GM21423 (cell line): ENCODE data around the gene HLA-A.
"Not testable (repeated sequence)": the region's sequence is repeated elsewhere in the genome, so short reads cannot be mapped to it uniquely, and the experiment has no call there.

ENCODE experiments used
- ATAC-seq: cut with Tn5 transposase; IDR thresholded peaks from one replicate; pipeline ENCODE4 v1.9.1; 2021; ENCODE audit warnings: mild to moderate bottlenecking, moderate library complexity; ENCODE audit not compliant: unreplicated experiment

HLA-A gene

DNA sequence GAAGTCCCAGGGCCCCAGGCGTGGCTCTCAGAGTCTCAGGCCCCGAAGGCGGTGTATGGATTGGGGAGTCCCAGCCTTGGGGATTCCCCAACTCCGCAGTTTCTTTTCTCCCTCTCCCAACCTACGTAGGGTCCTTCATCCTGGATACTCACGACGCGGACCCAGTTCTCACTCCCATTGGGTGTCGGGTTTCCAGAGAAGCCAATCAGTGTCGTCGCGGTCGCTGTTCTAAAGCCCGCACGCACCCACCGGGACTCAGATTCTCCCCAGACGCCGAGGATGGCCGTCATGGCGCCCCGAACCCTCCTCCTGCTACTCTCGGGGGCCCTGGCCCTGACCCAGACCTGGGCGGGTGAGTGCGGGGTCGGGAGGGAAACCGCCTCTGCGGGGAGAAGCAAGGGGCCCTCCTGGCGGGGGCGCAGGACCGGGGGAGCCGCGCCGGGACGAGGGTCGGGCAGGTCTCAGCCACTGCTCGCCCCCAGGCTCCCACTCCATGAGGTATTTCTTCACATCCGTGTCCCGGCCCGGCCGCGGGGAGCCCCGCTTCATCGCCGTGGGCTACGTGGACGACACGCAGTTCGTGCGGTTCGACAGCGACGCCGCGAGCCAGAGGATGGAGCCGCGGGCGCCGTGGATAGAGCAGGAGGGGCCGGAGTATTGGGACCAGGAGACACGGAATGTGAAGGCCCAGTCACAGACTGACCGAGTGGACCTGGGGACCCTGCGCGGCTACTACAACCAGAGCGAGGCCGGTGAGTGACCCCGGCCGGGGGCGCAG, at the start of gene HLA-A:
Gene HLA-A, plus strand, starts transcription at position 258 of the 778 bp plus-strand sequence. Its CDS starts 22 bp downstream, at position 280.
- peak; percentile 89 for ATAC-seq

DNA sequence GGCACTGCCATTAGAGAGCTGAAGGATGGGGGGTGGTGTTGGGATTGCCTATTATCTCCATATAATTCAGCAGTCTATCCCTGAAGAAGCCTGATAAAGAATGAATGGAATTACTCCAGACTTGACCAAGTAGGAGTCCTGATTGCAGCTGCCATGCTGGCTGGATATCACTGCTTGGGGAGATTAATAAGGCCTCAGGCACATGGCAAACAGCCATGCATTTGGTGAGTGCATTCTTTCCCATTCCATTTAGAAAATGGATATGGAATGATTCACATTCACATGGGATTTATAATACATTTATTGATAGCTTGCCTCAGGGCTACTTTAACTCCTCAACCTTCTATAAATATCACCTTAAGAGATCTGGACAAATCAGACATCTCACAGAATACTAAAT, 49.6 kb upstream of the HLA-A start:
- ATAC-seq, result no peak

DNA sequence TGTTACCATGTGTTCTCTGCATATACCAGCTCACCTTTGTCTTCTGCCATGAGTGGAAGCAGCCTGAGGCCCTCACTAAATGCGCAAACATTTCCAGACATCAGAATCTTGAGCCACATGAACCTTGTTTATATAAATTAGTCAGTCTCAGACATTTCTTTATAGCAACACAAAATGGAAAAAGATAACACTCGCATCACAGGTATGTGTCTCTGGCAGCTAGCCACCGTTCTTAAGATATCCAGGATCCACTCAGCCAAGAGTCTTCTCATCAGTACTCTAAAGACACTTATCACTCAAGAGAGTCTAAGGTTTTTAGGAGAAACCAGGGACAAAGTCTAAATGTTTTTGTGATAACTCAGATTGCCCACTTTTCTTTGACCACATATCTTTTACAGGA, 43.1 kb upstream of the HLA-A start:
- ATAC-seq, result no peak

DNA sequence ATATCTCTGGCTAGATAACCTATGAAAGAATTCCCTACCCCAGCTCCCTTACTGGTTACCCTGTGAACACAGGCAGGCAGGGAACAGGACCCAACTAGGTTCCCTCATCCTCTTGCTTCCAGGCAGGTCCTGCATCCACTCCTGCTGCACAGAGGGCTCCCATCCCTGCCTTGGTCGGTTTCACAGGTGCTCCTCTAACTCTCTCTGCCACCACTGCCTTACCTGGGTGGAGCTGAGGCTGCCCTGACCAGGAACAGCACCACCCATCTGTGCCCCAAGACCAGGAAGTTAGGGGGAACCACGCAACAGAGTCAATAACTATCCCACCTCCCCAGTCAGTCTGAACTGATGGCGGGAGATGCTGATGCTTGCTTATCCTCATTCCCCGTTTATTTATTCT, 37.0 kb upstream of the HLA-A start:
- ATAC-seq, result no peak

DNA sequence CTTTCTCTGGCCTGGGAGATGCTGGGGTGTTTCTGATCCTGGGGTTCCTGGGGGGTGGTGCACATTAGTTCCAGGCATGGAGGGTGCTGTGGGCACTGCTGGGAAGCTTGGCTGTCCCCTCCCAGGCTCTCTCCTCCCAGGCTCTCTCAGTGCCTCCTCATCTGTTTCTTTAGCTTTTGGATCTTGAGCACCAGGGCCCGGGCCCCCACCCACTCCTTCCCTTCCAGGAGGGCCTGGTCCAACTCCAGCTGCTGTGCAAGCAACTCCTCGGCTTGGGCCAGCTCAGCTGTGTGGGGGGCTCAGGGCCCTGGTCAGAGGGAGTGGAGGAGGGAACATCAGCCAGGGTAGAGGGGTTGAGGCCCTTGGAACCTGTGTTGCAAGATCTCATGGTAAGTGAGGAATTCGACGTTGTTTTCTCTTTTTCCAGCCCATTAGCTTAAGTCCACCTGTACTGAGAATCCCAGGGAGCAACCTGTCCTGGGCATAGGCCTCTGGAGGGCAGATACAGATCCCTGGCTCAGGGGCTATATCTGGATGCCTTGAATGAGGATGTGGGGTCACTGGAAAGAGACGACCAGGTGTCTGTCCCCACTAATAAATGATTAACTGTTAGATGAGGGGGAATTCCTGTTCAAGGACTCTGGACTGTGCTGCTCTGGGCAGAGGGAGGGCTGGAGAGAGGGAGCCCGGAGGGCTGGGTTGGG, 34.5 kb upstream of the HLA-A start:
- ATAC-seq, result no peak

DNA sequence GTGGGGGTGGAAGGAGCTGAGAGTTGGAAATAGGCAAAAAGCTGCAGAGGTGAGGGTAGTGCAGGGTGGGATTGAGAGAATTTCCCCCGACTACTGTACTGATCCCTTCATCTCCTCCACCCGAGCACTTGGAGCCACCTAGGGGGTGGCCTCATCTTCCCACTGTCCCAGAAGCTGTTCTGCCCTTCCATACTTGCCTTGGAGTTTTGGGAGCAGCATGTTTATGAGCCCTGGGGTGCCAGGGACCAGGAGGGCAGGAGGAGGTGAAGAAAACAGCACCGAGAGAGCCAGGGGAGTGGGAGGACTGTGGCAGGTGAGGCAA, 34.0 kb upstream of the HLA-A start:
- ATAC-seq, result no peak

DNA sequence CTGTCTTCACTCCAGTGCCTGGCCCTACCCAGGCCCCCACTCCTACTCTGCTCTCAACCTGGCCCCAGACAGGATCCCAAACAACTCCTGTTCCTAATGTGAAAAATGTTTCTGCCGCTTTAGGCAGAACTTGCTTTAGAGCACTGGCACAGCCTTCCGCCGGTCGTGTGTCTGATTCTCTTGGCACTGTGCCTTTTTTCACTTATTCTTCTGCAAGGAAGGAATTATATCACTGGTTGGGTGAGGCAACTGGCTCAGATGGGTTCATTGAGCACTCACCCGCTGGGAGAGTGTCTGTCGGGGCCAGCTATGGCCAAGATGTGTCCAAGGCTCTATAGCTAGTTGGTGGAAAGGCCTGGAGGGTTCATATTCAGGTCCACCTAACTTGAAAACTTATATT, 33.6 kb upstream of the HLA-A start:
- ATAC-seq, result no peak

DNA sequence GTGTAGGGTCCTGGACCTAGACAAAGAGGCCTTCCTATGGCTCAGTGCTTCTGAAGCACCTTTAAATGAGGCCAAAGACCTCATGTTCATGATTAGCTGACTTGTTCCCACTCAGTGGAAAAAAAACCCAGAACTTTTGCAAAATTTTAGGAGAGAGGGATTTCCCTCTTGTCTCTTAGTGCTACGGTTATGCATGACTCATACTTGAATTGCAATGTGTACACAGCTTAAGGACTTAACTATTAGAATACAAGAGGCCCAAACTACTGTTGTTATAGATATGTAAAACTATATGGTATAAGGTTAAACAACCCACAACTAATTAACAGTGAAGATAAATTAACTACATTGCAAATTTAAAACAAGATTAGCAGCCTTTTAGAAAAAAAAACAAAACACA, 32.3 kb upstream of the HLA-A start:
- ATAC-seq, result no peak

DNA sequence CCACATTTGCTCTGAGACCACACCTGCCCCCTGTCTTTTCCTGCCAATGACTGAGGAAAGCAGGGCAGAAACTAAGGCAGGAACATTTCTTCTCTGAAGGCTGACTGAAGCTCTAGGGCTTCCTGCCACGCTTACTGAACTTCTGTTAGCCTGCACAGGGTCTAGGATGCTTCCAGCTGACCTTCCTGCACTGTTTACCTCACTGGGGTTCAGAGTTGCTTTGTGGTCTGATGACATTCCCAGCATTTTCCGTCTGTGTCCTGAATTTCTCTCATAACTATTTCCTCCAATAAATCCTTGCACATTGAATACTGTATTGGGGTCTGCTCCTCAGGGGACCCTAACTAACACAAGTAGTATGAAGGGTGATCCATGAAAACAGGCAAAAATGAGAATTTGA, 29.5 kb upstream of the HLA-A start:
- no peak for ATAC-seq

DNA sequence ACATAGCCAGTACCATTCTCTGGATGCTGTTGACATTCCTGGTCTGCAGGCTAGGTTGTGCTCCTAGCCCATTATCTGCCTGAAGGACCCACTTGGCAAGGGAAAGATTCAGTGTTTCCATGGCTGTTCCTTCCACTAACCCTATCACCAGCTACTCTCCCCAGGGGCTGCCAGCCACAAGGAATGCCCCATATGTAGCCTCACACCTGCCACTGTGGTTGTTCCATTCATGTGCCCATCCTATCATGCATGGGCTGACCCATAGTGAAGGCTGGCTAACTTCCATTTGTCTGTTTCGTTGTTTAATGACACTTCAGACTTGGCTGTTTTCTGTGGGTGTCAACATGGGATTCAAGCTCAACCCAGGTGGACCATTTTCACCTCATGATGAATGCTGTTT, 25.6 kb upstream of the HLA-A start:
- ATAC-seq, result no peak

DNA sequence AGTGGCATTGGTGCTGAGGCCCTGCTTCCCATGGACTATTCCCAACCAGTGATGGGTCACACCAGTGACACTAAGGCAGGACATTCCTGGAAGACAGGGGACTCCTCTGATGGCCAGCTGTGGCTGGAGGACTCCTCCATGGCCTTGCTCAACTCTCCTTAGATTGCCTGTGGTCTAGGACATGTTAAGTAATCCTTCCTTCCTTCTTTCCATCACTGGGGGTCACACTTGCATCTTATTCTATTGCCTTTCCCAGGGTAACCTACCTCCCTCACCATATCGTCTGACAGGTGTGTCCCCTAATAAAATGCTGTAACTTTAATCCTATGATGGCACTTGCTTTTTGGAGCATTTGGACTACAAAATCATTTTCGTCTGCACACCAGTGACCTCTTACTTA, 24.5 kb upstream of the HLA-A start:
- no peak for ATAC-seq

DNA sequence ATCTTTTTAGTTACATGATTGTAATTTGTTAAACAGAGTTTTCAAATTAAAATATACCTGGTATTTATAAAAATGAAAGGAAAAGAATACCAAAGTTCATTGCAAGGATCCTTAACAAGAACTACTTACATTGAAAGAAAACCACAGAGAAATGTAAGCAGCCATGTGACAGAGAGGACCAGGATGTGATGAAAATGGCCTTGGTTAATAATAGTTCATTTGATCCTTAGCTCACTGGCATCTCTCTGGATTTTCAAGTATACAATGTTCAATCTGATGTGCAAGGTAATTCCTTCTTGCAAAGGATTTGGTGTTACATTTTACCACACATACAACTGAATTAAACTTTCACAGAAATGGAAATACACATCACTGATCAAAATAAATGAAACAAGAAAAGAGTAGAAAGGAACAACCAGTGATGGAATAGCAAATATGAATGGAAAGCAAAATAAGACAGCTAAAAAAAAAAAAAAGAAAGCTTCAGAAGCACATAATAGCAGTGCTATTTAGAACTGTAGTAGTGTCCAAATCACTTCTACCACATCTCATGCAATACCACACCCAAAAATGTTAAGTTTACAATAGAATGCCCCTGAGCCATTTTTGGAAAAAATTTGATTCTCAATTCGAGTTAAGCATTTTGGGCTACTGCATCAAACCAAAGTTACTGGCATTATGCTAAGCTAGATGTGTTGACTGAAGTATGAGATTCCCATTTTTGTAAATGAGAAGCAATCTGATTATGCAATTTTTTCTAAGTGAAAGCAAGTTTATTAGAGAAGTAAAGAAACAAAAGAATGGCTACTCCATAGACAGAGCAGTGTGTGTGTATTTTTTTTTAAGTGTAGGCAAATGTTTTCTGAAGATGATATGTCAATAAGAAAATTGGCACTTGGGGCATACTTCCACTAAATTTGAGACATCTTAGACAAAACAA, 22.6 kb upstream of the HLA-A start:
- ATAC-seq, result no peak

DNA sequence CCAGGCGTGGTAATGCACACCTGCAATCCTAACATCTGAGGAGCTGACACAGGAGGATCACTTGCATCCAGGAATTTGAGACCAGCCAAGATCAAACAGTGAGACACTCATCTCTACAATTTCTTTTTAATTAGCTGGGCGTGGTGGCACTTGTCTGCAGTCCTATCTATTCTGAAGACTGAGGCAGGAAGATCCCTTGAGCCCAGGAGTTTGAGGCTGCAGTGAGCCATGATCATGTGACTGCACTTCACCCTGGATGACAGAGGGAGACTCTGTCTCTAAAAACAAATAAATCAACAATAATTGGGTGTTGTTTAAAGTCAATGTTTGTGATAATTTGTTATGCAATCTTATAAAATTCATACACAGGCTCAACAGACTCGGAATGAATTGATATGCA, 18.0 kb upstream of the HLA-A start:
- no peak for ATAC-seq

DNA sequence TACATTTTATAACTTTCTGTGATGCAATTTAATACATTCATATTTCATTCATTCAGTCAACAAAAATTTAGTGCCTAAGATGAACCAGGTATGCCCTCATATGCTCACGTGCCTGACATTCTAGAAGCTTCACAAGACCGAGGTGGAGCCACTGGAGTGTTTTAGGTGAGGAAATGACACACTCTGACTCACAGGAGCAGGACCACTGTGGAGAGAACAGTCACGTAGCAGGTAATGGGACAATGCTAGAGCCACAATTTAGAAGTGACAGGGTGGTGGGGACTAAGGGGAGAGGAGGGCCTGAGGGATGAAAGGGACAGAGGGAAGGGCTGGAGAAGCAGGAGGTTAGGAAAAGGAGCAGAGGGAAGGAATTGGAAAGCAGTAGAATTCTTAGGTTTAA, 17.6 kb upstream of the HLA-A start:
- ATAC-seq, result no peak

DNA sequence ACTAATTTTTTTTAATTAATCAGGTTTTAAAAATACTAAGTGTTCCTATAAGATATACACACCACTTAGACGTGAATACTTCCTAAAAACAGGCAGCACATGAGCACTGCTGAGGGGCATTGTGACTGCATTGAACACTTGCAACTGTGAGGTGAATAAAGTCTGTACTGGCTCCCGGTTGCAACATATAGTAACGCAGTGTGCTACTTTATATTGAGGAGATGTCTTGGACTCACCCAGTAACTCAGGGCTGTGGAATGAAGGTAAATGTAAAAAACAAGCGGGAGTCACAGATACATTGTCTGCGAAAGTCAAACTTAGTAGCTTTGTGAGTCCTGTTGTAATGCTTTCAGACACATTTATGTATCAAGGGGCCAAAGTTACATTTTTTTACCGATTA, 17.0 kb upstream of the HLA-A start:
- no peak for ATAC-seq

DNA sequence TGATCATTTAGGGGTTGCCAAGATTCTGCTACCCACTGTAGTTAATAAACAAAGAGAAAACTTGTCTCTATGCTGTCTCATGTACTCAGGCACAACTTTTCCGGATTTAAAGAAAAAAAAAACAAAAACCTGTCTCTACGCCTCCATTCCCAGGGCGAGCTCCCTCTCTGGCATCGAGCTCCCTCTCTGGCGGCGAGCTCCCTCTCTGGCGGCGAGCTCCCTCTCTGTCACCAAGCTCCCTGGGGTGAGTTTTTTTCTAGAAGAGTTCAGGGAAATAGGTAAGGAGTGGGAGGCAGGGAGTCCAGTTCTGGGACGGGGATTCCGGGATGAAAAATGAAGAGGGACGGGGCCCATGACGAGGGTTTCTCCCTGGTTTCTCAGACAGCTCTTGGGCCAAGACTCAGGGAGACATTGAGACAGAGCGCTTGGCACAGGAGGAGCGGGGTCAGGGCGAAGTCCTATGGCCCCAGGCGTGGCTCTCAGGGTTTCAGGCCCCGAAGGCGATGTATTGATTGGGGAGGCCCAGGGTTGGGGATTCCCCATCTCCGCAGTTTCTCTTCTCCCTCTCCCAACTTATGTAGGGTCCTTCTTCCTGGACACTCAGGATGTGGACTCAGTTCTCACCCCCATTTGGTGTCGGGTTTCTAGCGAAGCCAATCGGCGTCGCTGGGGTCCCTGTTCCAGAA, 16.5 kb upstream of the HLA-A start:
- peak; percentile 15 for ATAC-seq

DNA sequence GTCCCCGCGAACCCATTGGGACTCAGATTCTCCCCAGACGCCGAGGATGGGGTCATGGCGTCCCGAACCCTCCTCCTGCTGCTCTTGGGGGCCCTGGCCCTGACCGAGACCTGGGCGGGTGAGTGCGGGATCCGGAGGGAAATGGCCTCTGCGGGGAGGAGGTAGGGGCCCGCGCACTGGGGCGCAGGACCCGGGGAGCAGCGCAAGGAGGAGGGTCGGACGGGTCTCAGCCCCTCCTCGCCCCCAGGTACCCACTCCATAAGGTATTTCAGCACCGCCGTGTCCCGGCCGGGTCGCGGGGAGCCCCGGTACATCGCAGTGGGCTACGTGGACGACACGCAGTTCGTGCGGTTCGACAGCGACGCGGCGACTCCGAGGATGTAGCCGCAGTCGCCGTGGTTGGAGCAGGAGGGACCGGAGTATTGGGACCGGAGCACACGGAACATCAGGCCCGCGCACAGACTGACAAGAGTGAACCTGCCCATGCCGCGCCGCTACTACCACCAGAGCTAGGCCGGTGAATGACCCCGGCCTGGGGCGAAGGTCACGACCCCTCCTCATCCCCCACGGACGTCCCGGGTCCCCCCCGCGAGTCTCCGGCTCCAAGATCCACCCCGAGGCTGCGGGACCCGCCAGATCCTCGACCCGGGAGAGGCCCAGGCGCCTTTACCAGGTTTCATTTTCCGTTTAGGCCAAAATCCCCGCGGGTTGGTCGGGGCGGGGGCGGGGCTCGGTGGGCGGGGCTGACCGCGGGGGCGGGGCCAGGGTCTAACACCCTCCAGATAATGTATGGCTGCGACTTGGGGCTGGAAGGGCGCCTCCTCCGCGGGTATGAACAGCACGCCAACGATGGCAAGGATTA, 15.7 kb upstream of the HLA-A start:
- ATAC-seq, result peak; percentile 63

DNA sequence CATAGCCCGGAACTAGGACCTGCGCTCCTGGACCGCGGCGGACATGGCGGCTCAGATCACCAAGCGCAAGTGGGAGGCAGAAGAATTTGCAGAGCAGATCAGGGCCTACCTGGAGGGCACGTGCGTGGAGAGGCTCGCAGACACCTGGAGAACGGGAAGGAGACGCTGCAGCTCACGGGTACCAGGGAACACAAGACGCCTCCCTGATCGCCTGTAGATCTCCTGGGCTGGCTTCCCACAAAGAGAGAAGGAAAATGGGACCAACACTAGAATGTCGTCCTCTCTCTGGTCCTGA, 15.1 kb upstream of the HLA-A start:
- ATAC-seq, result no peak

DNA sequence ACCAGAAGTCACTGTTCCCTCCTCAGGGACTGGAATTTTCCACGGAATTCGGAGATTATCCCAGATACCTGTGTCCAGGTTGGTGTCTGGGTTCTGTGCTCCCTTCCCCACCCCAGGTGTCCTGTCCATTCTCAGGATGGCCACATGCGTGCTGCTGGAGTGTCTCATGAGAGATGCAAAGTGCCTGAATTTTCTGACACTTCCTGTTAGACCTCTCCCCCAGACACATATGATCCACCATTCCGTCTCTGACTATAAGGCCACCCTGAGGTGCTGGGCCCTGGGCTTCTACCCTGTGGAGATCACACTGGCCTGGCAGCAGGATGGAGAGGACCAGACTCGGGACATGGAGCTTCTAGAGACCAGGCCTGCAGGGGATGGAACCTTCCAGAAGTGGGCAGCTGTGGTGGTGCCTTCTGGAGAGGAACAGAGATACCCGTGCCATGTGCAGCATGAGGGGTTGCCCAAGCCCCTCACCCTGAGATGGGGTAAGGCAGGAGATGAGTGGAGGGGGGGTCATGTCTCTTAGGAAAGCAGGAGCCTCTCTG, 14.4 kb upstream of the HLA-A start:
- ATAC-seq, result no peak

DNA sequence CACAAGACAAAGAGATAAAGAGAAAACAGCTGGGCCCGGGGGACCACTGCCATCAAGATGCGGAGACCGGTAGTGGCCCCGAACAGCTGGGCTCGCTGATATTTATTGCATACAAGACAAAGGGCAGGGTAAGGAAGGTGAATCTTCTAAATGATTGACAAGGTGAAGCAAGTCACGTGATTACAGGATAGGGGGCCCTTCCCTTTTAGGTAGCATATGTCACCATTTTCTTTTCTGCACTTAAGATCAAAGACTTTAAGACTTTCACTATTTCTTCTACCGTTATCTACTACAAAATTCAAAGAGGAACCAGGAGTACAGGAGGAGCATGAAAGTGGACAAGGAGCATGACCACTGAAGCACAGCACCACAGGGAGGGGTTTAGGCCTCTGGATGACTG, 12.3 kb upstream of the HLA-A start:
- not testable (repeated sequence) for ATAC-seq
